GM12864 (cell line): ENCODE results near the gene PPP6R3.

ENCODE experiments used
- DNase-seq: peaks from one replicate; pipeline ENCODE4 v3.0.0-alpha.2; 2011; ENCODE audit warnings: low read depth
- H3K4me3 ChIP-seq: 2 replicates; pipeline ENCODE4 v1.5.1; 2011; ENCODE audit warnings: mild to moderate bottlenecking, low read depth, low read length, control low read depth
- CTCF ChIP-seq: IDR thresholded peaks from 2 replicates; pipeline ENCODE4 v1.5.1; 2011; ENCODE audit warnings: low read depth, mild to moderate bottlenecking, moderate library complexity, low read length, control low read depth, inconsistent platforms; ENCODE audit errors: missing control alignments

The PPP6R3 gene

GRCh38 chr11:68498321-68498720, 37.8 kb downstream of the PPP6R3 start:
- no peak for DNase-seq
- H3K4me3 ChIP-seq = no peak overlapping the region
- TF ChIP-seq CTCF = no peak

GRCh38 chr11:68498903-68499883, 38.6 kb downstream of the PPP6R3 start:
- H3K4me3 ChIP-seq = no peak overlapping the region; the same call in 1 of the 2 replicates
- no peak for TF ChIP-seq CTCF
- DNase-seq = no peak

- no peak for TF ChIP-seq CTCF
- no peak for DNase-seq
These were observed 39.7 kb downstream of the PPP6R3 start for GRCh38 chr11:68500206-68500605.

GRCh38 chr11:68501813-68502212, 41.3 kb downstream of the PPP6R3 start:
- DNase-seq = no peak
- no peak overlapping the region for H3K4me3 ChIP-seq
- TF ChIP-seq CTCF = no peak

More at GRCh38 chr11:68500206-68500605, 39.7 kb downstream of the PPP6R3 start:
- no peak overlapping the region for H3K4me3 ChIP-seq

GRCh38 chr11:68503251-68503687, 42.7 kb downstream of the PPP6R3 start:
- no peak for DNase-seq
- TF ChIP-seq CTCF = no peak
- no peak overlapping the region for H3K4me3 ChIP-seq

- no peak overlapping the region for H3K4me3 ChIP-seq
- no peak for DNase-seq
- no peak for TF ChIP-seq CTCF
These were observed 43.2 kb downstream of the PPP6R3 start for GRCh38 chr11:68503792-68504191.
